NCI-H1417 treated with DMSO at 0.1 percent for 48 hours (cell line): Measurements from ENCODE around the gene NUDCD3.

Experiments used
- DNase-seq: peaks from one replicate; lab custom pipeline; 2025; lab: John Stamatoyannopoulos, UW

The NUDCD3 gene

DNA sequence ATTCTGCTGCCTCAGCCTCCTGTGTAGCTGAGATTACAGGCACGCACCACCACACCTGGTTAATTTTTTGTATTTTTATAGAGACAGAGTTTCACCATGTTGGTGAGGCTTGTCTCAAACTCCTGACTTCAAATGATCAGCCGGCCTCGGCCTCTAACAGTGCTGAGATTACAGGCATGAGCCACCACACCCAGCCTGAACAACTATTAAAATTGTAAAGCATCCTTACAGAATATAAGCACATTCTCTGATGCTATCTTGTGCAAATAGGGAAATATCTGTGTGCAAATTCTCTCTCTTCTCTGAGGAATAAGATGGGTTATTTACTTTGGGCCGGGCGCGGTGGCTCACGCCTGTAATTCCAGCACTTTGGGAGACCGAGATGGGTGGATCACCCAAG is 12.5 kb downstream of the NUDCD3 start:
- no peak for DNase-seq

GRCh38 chr7:44477063-44477830 is 13.2 kb downstream of the NUDCD3 start:
- no peak for DNase-seq

DNA sequence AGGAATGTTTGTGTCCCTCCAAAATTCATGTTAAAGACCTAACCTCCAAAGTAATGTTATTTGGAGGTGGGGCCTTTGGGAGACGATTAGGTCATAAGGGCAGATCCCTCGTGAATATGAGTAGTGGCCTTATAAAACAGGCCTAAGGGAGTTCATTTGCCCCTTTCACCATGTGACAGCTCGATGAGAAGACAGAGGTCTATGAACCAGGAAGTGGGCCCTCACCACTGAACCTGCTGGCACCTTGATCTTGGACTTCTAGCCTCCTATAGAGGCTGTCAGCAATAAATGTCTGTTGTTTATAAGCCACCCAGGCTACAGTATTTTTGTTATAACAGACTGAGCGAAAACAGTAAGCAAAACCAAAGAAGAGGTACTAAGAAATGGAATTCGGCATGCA is 14.1 kb downstream of the NUDCD3 start:
- DNase-seq: no peak

GRCh38 chr7:44473295-44473694 is 17.2 kb downstream of the NUDCD3 start:
- no peak for DNase-seq

GRCh38 chr7:44472843-44473242 is 17.6 kb downstream of the NUDCD3 start:
- no peak for DNase-seq

GRCh38 chr7:44471850-44472249 is 18.6 kb downstream of the NUDCD3 start:
- DNase-seq: no peak

- DNase-seq: no peak
Observed at GRCh38 chr7:44471436-44471835, 19.0 kb downstream of the NUDCD3 start.

GRCh38 chr7:44470628-44471245 is 19.7 kb downstream of the NUDCD3 start:
- no peak for DNase-seq

GRCh38 chr7:44470135-44470479 is 20.4 kb downstream of the NUDCD3 start:
- no peak for DNase-seq

- no peak for DNase-seq
Observed at GRCh38 chr7:44469461-44470134, 20.9 kb downstream of the NUDCD3 start.

DNA sequence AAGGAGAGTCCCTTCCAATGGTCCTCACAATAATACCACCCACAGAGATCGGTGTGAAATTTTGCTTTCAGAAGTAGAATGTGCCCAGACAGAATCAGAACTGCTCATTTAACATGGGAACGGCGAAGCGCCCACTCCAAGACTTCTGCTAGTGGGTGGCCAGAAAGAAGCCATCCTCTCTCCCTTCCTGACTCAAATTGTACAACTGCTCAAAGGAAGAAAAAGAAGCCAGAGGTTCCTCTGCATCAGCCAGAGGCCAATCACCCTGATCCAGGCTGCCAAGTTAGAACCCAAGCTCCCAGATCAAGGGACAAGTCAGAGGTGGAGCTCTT is 23.3 kb downstream of the NUDCD3 start:
- DNase-seq: no peak

- no peak for DNase-seq
Observed at GRCh38 chr7:44466300-44467216, 23.9 kb downstream of the NUDCD3 start.

DNA sequence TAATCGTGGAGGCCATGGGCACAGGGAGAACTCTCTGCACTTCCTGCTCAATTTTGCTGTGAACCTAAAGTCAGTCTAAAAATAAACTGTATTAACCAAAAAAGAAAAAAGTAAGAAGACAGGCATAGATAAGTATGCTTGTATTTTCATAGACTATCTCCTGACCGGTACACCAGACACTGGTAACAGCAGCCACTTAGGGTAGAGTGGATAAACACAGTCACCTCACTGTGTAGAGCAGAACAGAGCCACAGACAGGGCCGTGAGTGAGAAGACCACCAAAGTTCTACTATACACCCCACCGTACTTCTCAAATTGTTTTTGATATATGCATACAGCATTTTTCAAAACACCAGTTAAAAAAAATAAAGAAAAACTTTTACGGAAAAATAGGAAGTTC is 25.0 kb downstream of the NUDCD3 start:
- DNase-seq: no peak

DNA sequence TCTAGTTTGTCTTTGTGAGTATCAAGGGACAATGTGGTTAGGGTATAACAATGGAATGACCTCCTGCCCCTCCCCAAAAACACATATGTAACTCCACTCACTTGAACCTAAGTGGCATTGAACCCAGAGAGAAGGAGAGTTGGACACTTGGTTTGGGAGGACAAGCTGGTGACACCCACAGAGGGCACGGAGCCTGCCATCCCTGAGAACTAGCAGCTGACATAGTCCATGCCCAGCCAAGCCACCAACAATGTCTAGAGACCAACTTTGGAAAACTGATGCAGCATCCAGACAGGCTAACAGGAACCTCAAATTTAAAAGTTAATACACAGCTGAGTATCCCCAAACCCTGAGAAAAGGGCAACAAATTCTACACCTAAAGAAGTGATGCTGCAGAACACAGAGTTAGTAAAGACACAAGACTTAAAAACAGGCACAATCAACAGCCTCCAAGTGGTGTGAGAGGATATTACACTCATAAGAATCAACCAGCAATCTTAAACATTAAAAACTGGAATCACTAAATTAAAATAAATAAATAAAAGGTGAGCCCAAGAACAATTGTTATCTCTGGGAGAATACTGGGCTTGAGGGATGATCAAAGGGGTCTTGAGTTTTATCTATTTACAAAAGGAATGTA is 27.2 kb downstream of the NUDCD3 start:
- no peak for DNase-seq

GRCh38 chr7:44461387-44461786 is 29.1 kb downstream of the NUDCD3 start:
- DNase-seq: no peak

GRCh38 chr7:44460325-44460724 is 30.1 kb downstream of the NUDCD3 start:
- no peak for DNase-seq

- no peak for DNase-seq
Observed at GRCh38 chr7:44455155-44455554, 35.3 kb downstream of the NUDCD3 start.

- DNase-seq: no peak
Observed at GRCh38 chr7:44454348-44454747, 36.1 kb downstream of the NUDCD3 start.

- DNase-seq: no peak
Observed at GRCh38 chr7:44451123-44451522, 39.3 kb downstream of the NUDCD3 start.

- DNase-seq: no peak
Observed at GRCh38 chr7:44449584-44449928, 40.9 kb downstream of the NUDCD3 start.

GRCh38 chr7:44448922-44449583 is 41.4 kb downstream of the NUDCD3 start:
- DNase-seq: no peak
